Retinal pigment epithelial cell (primary cell): Measurements from ENCODE around the gene DGKI.

Source experiments
- DNase-seq: peaks from one replicate; pipeline ENCODE4 v3.0.0-alpha.2; 2010; ENCODE audit warnings: low read depth
- H3K4me3 ChIP-seq: 2 replicates; pipeline ENCODE4 v1.5.1; 2011; ENCODE audit warnings: mild to moderate bottlenecking, low read length, control low read depth, moderate library complexity
- CTCF ChIP-seq: conservative IDR thresholded peaks from 2 replicates; pipeline ENCODE4 v1.5.1; 2011; ENCODE audit warnings: low read depth, low read length, control low read depth, inconsistent platforms

The DGKI gene

DNA sequence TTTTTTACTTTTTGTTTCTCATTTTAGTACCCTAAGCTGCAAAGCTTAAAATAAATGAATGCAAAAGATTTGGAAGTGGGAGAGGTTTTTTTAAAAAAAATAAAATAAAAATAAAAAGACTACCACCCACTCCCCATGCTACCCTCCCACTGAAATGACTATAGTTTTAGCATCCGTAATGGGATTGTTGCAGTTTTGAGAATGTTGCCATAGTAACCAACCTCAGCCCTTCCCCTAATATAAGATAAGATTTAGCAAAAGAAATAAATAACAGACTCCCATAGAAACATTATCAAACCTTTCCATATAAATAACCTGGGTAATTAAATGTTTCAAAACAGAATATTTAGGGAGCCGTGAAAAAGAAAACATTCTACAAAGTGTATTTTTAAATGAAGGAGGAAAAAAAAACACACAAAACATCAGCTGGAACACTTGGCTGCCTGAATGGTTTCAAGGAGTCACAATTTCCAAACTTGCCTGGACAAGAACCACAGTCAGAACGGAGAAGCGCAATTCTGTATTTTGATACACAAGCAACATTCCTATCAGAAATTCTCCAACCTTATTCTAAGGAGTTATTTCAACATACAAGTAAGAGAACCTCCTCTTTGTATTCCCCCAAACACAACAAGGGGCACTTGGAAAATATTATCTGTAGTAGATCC is 57.4 kb downstream of the DGKI start:
- H3K4me3 ChIP-seq: no peak overlapping the region
- no peak for TF ChIP-seq CTCF
- no peak for DNase-seq

DNA sequence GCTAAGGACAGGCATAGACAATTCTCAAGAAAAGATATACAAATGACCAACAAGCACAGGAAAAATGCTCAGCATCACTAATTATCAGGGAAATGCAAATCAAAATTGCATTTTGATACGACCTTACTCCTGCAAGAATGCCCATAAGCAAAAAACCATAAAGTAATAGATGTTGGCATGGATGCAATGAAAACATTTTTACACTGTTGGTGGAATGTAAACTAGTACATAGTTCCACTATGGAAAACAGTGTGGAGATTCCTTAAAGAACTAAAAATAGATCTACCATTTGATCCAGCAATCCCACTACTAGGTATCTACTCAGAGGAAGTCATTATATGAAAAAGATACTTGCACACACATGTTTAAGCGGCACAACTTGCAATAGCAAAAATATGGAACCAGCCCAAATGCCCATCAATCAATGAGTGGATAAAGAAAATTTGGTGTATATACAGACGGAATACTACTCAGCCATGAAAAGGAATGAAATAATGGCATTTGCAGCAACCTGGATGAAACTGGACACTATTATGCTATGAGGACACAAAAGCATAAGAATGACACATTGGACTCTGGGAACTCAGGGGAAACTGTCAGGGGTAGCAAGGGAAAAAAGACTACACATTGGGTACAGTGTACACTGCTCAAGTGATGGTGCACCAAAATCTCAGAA is 59.3 kb downstream of the DGKI start:
- no peak for DNase-seq
- H3K4me3 ChIP-seq: no peak overlapping the region
- TF ChIP-seq CTCF: no peak

- H3K4me3 ChIP-seq: no peak overlapping the region
- no peak for DNase-seq
- no peak for TF ChIP-seq CTCF
These were observed 68.3 kb downstream of the DGKI start for GRCh38 chr7:137778511-137778910.

DNA sequence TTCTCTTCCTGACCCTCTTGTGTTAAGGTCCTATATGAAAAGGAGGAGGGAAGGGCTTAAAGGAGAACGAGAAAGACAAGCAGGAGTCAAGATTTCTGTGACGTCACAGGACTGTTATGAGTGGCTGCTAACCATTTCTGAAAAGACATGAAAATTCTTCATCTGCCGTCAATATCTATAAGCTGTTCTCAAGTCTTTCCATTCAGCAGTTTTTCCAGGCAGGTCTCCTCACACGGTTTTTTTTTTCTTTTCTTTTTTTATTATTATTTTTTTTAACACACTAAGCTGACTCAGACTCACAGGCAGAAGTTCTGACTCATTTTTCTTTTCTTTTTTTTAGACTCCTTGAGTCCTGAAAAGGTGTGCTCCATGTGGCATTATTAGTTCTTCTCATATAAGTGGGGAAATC is 72.0 kb downstream of the DGKI start:
- no peak overlapping the region for H3K4me3 ChIP-seq
- DNase-seq: no peak
- no peak for TF ChIP-seq CTCF

- TF ChIP-seq CTCF: no peak
- DNase-seq: peak; percentile 78
- H3K4me3 ChIP-seq: no peak overlapping the region
These were observed 74.0 kb downstream of the DGKI start for GRCh38 chr7:137772748-137773147.

DNA sequence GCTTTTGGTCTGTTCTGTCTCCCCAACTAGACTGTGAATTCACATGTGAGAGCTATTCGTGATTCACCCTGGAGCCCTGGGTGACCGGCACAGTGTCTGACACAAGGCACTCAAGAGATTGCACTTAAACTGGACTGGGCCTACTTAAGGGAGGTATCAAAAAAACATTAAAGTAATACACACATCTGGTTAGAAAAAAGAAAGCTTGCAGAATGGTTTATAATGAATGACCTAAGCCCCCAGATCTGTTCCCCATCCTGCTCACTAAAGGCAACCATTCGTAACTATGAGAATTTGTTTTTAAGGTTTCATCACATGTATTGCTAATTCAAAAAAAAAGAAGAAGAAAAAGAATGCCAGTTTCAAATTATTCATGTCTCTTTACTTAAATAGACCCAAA is 74.5 kb downstream of the DGKI start:
- H3K4me3 ChIP-seq: no peak overlapping the region
- no peak for TF ChIP-seq CTCF
- DNase-seq: no peak

DNA sequence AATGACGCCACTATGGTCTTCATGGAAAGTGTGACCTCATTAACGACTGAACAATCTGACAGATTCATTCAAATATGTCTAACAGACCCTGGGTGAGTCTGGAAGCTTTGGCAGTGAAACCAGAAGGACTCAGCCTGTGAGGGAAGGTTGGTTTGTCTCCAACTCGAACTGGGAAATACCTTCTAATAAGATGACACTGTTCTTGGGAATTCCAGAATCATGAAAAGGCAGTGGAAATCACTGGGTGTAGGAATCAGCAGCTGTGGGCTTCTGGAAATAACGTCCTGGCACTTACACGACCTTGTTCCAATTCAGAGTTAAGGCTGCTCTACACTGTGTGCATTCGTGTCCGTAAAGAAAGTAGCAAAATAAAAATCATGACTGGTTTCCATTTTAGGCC is 75.1 kb downstream of the DGKI start:
- TF ChIP-seq CTCF: no peak
- DNase-seq: peak; percentile 70
- no peak overlapping the region for H3K4me3 ChIP-seq
